NCI-H446 (cell line): ENCODE measurements around the gene VPS45.
A peak's percentile ranks its signal among the peaks of the same experiment; 100 is the strongest.
"Not testable (repeated sequence)": the region's sequence is repeated elsewhere in the genome, so short reads cannot be mapped to it uniquely, and the experiment has no call there.

Experiments
- DNase-seq, 2 experiments: peaks; one replicate each; lab custom pipeline; 2025; lab: John Stamatoyannopoulos, UW

The VPS45 gene

DNA sequence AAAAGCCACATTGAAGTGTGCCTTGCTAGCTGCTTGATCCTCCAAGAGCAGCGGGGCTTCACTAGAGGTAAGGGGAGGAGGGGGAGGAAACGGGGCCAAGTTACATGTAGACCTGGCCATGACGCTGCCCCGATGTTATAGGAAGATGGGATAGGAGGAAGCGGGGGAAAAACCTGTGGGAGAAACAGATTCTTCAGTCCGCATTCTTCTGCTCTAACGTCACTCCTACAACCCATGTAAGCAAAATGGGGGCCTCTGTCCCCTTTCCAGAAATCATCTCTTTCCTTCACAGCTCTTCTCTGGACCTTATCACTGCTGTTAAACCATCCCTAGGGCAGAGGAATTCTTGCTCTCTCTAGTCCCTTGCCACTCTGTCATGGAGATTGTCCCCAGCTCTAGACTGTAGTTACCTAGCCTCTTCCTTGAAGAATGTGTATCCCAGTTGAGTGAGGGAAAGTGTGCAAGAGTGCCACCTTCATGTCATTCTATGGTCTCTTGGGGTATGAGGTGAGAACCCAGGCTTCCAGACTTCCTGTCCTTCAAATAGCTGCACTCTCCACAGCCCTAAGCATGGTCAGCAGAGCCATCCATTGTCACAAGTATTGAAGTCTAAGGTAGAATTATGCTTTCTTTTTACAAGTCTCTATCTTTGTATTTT is 93.5 kb downstream of the VPS45 start:
- no peak for DNase-seq

- DNase-seq = no peak
Measured at GRCh38 chr1:150161747-150162581, 94.4 kb downstream of the VPS45 start.

- no peak for DNase-seq
Measured at GRCh38 chr1:150162582-150162861, 94.9 kb downstream of the VPS45 start.

DNA sequence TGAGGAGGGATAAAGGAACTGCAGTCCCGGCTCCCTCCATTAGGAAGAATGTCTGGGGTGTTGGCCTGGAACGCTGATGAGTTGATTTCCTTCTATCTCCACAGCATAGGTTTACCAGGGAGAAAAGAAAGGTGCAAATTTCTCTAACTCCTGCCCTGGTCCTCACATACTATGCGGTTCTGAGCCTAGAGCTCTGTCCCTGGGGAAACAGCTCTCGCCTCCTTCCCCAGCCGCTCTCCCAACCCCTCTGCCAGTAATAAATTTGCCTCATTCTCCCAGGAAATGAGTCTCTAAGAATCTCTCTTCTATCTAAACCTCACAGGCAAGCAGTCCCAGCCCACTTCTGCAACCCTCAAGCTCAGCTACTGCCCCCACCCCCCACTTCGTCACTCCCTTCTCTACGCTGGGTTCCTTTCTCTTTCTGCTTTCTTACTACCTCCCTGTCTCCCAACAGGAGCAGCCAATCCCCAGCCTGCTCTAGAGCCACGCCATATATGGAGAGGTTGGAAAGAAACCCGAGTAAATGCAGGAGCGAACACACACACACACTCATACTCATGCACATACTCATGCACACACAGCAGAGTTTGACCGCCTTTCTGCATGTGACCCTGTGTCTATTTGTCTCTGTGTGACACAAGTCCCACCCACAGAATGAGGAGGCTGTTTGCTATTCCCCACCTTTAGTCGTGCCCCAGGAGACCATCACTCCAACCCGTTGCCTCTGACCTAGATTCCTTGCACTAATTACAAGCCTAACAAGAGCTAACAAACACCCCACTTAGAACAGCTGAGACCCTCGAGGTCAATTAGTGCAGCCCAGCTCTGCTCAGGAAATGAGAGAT is 95.5 kb downstream of the VPS45 start:
- DNase-seq = peak; percentile 59 to 78

DNA sequence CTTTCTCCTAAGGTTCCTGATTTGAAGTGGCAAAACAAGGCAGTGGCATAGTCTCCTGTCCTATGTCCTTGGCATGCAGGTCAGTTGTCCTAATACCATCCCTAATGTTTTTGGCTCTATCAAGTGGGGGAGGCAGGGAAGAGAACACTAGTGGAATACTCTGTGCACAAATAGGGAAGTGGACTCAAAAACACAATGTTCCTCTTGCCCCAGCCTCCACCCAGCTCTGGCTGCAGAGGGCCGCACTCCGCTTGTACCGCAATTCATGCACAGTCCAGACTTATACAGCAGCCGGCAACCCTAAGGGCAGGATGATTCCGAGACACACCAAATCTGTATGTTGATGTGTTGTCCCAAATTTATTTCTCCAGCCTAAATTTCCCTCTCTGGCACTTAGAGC is 96.6 kb downstream of the VPS45 start:
- no peak for DNase-seq

GRCh38 chr1:150164779-150165178 is 97.2 kb downstream of the VPS45 start:
- DNase-seq = no peak

DNA sequence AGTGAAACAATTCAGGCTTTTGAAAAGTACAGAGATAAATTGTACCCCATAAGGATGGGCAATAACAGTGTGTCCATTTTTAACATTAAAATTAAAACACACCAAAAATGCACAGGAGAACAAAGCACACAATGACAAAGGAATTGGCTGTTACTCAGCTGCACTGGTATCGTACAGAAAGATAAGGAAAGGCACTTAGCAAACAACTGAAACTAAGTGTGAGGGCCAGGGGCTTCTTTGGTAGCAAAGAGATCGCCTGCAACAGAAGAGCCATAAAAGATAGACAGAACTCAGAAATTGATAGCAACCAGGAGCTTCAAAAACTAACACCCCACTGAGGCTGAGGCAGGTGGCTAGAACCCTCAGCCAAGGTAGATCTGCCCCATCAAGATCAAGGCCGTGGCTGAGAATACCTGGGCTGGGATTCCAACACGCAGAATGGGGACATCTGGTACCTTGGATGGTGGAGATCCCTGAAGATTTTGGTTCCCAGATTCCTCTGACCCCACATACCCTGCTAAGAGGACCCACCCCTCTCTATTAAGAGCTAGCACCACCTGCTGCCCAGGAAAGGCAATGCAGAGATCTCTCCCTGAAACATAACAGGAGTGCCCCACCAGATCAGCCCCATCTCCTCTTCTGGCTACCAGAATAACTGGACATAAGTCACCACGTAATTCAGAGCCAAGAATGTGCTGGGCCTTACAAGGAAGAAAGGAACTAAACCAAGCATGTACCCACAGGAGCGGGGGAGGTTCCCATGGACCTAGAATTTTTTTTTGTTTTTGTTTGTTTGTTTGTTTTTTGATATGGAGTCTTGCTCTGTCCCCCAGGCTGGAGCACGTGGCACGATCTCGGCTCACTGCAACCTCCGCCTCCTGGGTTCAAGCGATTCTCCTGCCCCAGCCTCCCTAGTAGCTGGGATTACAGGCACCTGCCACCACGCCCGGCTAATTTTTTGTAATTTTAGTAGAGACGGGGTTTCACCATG is 98.3 kb downstream of the VPS45 start:
- DNase-seq = peak; percentile 72 to 79

- DNase-seq = peak in 1 of 2 experiments; percentile 63
Measured at GRCh38 chr1:150168960-150169601, 101.5 kb downstream of the VPS45 start.

DNA sequence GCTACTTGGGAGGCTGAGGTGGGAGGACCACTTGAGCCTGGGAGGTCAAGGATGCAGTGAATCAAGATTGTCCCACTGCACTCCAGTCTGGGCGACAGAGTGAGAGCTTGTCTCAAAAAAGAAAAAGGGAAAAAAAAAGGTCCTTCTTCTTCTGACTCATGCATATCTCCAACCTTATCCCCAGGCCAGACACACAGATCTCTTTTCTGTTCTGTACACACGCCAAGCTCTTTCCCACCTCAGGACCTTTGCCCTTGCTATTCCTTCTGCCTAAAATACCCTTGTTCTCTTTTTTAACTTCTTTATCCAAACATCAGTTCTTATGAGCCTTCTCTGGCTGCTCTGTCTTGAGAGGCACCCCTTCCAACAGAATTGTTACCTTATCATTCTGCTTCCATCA is 104.2 kb downstream of the VPS45 start:
- no peak for DNase-seq

- DNase-seq = no peak
Measured at GRCh38 chr1:150173141-150173585, 105.6 kb downstream of the VPS45 start.

GRCh38 chr1:150176593-150176992 is 109.0 kb downstream of the VPS45 start:
- DNase-seq = peak; percentile 43 to 76

DNA sequence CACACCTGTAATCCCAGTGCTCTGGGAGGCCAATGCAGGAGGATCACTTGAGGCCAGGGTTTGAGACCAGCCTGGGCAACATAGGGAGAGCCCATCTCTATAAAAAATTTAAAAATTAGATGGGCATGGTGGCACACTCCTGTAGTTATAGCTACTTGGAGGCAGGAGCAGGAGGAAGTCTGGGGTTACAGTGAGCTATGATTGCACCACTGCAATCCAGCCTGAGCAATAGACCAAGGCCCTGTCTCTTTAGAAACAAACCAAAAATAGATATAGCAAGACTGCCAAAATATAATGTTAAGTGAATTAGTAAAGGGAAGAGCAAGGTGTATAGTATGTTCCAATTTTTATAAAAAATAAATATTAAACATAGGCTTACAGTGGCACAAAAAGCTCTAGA is 111.0 kb downstream of the VPS45 start:
- DNase-seq = no peak

GRCh38 chr1:150179867-150180266 is 112.3 kb downstream of the VPS45 start:
- no peak for DNase-seq

DNA sequence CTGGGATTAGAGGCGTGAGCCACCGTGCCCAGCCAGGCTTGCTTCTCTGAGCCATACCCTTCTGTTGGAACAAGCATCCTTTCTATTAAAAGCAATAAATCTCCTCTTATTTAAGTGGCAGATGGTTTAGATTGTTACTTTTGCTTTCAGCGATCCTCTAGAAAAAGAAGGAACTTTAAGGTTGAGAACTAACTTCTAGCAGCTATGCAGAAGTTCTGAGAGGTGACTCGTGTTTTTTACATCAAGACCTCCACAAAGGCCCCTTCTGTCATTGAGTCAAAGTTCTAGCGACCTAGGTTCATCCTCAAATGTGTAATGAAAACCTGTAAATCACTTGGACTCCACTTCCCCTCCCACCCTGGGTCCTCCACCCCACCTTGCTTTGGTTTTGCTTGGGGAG is 112.9 kb downstream of the VPS45 start:
- no peak for DNase-seq

GRCh38 chr1:150182247-150182646 is 114.7 kb downstream of the VPS45 start:
- DNase-seq = no peak

GRCh38 chr1:150183061-150183460 is 115.5 kb downstream of the VPS45 start:
- no peak for DNase-seq

DNA sequence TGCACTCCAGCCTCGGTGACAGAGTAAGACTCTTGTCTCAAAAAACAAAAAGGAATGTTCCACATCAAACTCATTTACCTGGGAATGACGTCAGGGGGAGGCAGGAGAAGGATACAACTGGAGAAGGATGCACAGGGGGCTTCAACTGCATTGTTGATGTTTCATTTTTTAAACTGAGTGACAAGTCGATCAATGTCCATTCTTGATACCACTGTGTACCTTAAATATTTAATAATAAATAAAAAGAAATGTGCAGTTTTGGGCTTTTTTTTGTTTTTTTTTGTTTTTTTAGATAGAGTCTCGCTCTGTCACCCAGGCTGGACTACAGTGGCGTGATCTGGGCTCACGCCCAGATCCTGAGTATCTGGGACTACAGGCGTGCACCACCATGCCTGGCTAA is 117.9 kb downstream of the VPS45 start:
- no peak for DNase-seq

- not testable (repeated sequence) for DNase-seq
Measured at GRCh38 chr1:150186438-150186788, 118.8 kb downstream of the VPS45 start.

- DNase-seq = peak; percentile 44 to 70
Measured at GRCh38 chr1:150186789-150187559, 119.4 kb downstream of the VPS45 start.

DNA sequence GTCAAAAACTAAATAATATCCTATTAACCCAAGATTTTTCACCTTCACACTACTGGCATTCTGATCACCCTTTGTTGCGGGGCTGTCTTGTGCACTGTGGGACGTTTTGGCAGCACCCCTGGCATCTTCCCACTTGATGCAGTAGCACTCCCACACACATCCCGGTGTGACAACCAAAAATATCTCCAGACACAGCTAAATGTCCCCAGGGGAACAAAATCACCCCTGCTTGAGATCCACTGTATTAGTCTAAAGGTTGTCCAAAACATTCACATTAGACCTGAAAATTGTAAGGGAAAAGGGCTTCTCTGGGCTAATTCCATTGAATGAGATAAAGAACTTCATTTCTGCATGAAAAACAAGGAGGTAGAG is 120.0 kb downstream of the VPS45 start:
- DNase-seq = no peak
